GM19452 (cell line): Measurements from ENCODE around the gene TAF1C.

Experiments
- ATAC-seq: cut with Tn5 transposase; IDR thresholded peaks from one replicate; pipeline ENCODE4 v1.9.1; 2021; ENCODE audit not compliant: unreplicated experiment

The TAF1C gene

DNA sequence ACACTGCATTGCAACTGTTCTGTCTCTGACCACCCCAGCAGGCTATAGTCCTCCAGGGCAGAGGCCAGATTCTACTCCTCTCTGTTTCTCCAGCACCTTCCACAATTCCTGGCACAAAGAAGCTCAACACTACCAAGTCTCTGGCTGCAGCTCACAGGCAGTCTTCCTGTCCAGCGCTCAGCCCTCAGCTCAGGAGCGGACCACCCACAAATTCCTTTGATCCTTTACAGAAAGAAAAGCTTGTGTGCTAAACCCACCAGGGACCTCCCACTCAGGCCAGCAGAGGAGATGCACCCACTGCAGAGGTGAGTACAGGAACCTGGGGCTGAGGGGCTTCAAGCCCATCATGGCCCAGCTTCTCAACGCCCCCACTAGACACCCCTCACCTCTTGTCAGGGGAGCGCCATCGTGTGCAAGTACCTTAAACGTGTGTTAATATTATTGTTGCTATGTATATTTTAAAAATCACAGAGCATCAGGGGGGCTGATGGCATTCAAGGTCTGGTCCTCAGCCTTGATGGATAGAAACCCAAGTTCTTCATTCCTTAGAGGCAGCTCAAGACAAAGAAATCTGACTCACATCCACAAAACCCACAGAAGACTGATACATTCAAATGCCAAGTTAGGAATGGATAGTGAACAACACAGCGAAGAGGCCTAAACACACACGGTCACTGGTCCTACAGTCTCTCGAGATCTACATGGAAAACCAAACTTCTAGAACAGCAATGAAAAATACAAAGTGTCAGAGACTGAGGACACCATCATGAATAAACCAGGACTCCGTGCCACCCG is 50.3 kb downstream of the TAF1C start:
- ATAC-seq = no peak

DNA sequence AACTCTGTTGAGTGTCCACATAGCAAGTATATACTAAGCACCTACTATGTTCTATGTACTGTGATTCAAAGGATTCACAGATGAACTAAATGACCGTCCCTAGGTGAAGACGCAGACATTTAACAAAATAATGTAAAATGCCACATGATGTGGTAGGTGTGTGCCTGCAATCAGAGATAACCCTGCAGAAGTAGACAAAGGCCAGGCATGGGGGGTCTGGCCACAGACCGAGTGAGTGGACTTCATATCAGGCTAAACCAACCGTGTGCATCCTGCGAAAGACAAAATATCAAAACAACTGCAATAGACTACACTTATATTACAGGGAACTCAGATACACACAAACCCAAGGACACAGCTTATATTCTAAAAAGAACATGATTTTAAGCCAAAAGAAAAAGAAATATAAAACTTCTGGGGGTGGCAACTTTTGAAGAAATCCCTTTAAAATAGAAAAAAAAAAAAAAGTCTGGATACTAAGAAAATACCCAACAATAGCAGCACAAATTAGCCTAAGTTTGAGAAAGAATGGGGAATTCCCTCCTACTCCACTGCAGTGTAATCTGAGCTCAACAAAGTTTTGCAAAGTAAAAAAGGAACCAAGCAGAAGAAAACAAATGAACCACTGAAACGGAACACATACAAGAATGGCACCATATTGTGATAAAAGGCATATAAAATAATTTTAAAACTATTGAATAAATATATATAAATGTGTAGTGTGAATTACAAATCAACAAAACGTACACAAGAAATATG is 54.2 kb downstream of the TAF1C start:
- ATAC-seq = no peak

DNA sequence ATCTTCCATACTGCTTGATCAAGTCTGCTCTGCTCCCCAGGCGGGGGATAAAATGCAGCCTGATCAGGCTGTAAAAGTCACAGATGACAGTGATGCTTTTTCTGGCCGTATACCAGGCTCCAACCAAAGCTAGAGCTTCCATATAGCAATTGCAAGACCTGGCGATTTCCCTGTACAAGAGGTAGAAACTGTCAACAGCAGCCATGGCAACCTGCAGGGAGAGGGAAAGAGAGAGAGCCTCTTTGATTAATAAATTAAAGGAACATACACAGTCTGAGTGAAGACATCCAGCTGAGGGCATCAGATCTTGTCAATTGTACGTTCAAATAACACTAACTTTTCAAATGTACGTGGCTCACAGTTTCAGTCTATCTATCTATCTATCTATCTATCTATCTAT is 55.7 kb downstream of the TAF1C start:
- ATAC-seq = no peak
